ENCODE results near the gene CTR9.

The CTR9 gene

GRCh38 chr11:10743354-10744000 is 7.6 kb upstream of the CTR9 start:
- DNase-seq = no peak

GRCh38 chr11:10744206-10744605 is 6.8 kb upstream of the CTR9 start:
- DNase-seq = no peak

GRCh38 chr11:10746871-10747270 is 4.2 kb upstream of the CTR9 start:
- no peak for DNase-seq

- DNase-seq = no peak
Observed at GRCh38 chr11:10747733-10748132, 3.3 kb upstream of the CTR9 start.

- no peak for DNase-seq
Observed at GRCh38 chr11:10749476-10749875, 1.6 kb upstream of the CTR9 start.

- DNase-seq = no peak
Observed at GRCh38 chr11:10751581-10751940, 515 bp downstream of the CTR9 start.

- no peak for DNase-seq
Observed at GRCh38 chr11:10752061-10752460, 1.0 kb downstream of the CTR9 start.

- no peak for DNase-seq
Observed at GRCh38 chr11:10752486-10752885, 1.4 kb downstream of the CTR9 start.

GRCh38 chr11:10758957-10759356 is 7.9 kb downstream of the CTR9 start:
- DNase-seq = no peak

GRCh38 chr11:10761085-10761698 is 10.1 kb downstream of the CTR9 start:
- no peak for DNase-seq

- DNase-seq = no peak
Observed at GRCh38 chr11:10762185-10762584, 11.1 kb downstream of the CTR9 start.

- DNase-seq = no peak
Observed at GRCh38 chr11:10762913-10763421, 11.9 kb downstream of the CTR9 start.

- DNase-seq = no peak
Observed at GRCh38 chr11:10763766-10764165, 12.7 kb downstream of the CTR9 start.

GRCh38 chr11:10764412-10764811 is 13.4 kb downstream of the CTR9 start:
- DNase-seq = no peak

GRCh38 chr11:10770626-10771254 is 19.7 kb downstream of the CTR9 start:
- peak; percentile 40 for DNase-seq

GRCh38 chr11:10771457-10771856 is 20.4 kb downstream of the CTR9 start:
- no peak for DNase-seq

GRCh38 chr11:10774811-10775210 is 23.8 kb downstream of the CTR9 start:
- DNase-seq = no peak

GRCh38 chr11:10777393-10777793 is 26.3 kb downstream of the CTR9 start:
- no peak for DNase-seq

GRCh38 chr11:10777806-10778205 is 26.8 kb downstream of the CTR9 start:
- DNase-seq = no peak

GRCh38 chr11:10778217-10778970 is 27.3 kb downstream of the CTR9 start:
- no peak for DNase-seq

- DNase-seq = no peak
Observed at GRCh38 chr11:10779086-10779485, 28.0 kb downstream of the CTR9 start.

- DNase-seq = no peak
Observed at GRCh38 chr11:10780040-10780439, 29.0 kb downstream of the CTR9 start.
